Activated CD4-positive, alpha-beta memory T cell treated with anti-CD3 and anti-CD28 coated beads for 36 hours (primary cell): ENCODE data around the gene LRRIQ1. TPM values are rescaled to one million over a fixed set of nuclear protein-coding genes. Genes with fewer than 3 reads are reported as not detected.

Experiments used
- CTCF ChIA-PET: fragments of 350-600 bp; sonication (Branson Sonifier 250); formaldehyde crosslinking; loops from one replicate; lab custom pipeline; 2021; ENCODE audit warnings: antibody characterized with exemption, inconsistent platforms; lab: Charles Lee
- POLR2A ChIA-PET: fragments of 350-600 bp; sonication (Branson Sonifier 250); formaldehyde crosslinking; loops from one replicate; lab custom pipeline; 2021; ENCODE audit warnings: antibody characterized with exemption; lab: Charles Lee
- DNase-seq: peaks from one replicate; pipeline ENCODE4 v3.0.0-alpha.2; 2020
- H3K27ac Mint-ChIP-seq: one replicate; pipeline ENCODE4 v1.8.0; 2021; ENCODE audit warnings: mixed read lengths
- H3K27me3 Mint-ChIP-seq: one replicate; pipeline ENCODE4 v1.8.0; 2021; ENCODE audit warnings: mixed read lengths
- H3K36me3 Mint-ChIP-seq: one replicate; pipeline ENCODE4 v1.8.0; 2021; ENCODE audit warnings: mixed read lengths
- H3K4me1 Mint-ChIP-seq: one replicate; pipeline ENCODE4 v1.8.0; 2021; ENCODE audit warnings: low read depth, mixed read lengths
- H3K4me3 Mint-ChIP-seq: one replicate; pipeline ENCODE4 v1.8.0; 2021; ENCODE audit warnings: mild to moderate bottlenecking, mixed read lengths
- H3K9me3 Mint-ChIP-seq: one replicate; pipeline ENCODE4 v1.8.0; 2021; ENCODE audit warnings: mixed read lengths
- intact Hi-C: fragments of 100-400 bp; cut with micrococcal nuclease; formaldehyde crosslinking; loops from one replicate; pipeline ENCODE4 v1.15.1; 2023
- total RNA-seq, 2 experiments: library from RNA; stranded (reverse); gene quantifications; one replicate each; pipeline ENCODE4 v1.2.3, GENCODE V29; 2021

Gene LRRIQ1
- total RNA-seq, 2 experiments from 2014 or later = not detected

GRCh38 chr12:85277900-85278597 lies 241.9 kb downstream of the LRRIQ1 start:
- POLR2A ChIA-PET = no interaction called here
- peaks cover 1% of the 10 kb centered on the region for H3K36me3 Mint-ChIP-seq
- H3K27me3 Mint-ChIP-seq = peaks cover 61% of the 10 kb centered on the region
- peaks cover 3% of the 10 kb centered on the region for H3K9me3 Mint-ChIP-seq
- H3K27ac Mint-ChIP-seq = no peak overlapping the region
- H3K4me1 Mint-ChIP-seq = peaks cover 7% of the 10 kb centered on the region
- CTCF ChIA-PET = no interaction called here
- intact Hi-C loops = loop anchor here (10.0 kb wide), 1 partner anchor 363 kb away; the partner anchor contains the start of gene SLC6A15
- H3K4me3 Mint-ChIP-seq = no peak overlapping the region
- DNase-seq = no peak

GRCh38 chr12:85278598-85279448 lies 242.7 kb downstream of the LRRIQ1 start:
- Mint-ChIP-seq H3K27ac (no peak overlapping the region), H3K36me3 (peaks cover 1% of the 10 kb centered on the region), H3K4me1 (peaks cover 7% of the 10 kb centered on the region), H3K27me3 (peaks cover 58% of the 10 kb centered on the region), H3K4me3 (no peak overlapping the region), H3K9me3 (peaks cover 3% of the 10 kb centered on the region)
- intact Hi-C loops = loop anchor here (10.0 kb wide), 1 partner anchor 364 kb away; the partner anchor contains the start of gene SLC6A15
- ChIA-PET CTCF (no interaction called here), POLR2A (no interaction called here)
- DNase-seq = no peak

- no peak overlapping the region for H3K27ac Mint-ChIP-seq
- DNase-seq = no peak
- H3K9me3 Mint-ChIP-seq = peaks cover 2% of the 10 kb centered on the region
- H3K27me3 Mint-ChIP-seq = peaks cover 51% of the 10 kb centered on the region
- ChIA-PET CTCF (no interaction called here), POLR2A (no interaction called here)
- H3K36me3 Mint-ChIP-seq = no peaks in the 10 kb centered on the region
- no peak overlapping the region for H3K4me3 Mint-ChIP-seq
- H3K4me1 Mint-ChIP-seq = peaks cover 7% of the 10 kb centered on the region
- intact Hi-C loops = loop anchor here (10.0 kb wide), 1 partner anchor 365 kb away; the partner anchor contains the start of gene SLC6A15
Measured at GRCh38 chr12:85279449-85280164, 243.5 kb downstream of the LRRIQ1 start.

GRCh38 chr12:85280165-85280983 lies 244.2 kb downstream of the LRRIQ1 start, which contains the start of gene ALX1:
ALX1 (plus strand) TSS chr12:85280220; CDS start chr12:85280262, 42 bp downstream.
- H3K27ac Mint-ChIP-seq = no peak within 1 kb of the TSS

GRCh38 chr12:85280984-85281630 lies 245.0 kb downstream of the LRRIQ1 start:
- ChIA-PET CTCF (no interaction called here), POLR2A (no interaction called here)
- H3K27me3 Mint-ChIP-seq = peaks cover 47% of the 10 kb centered on the region
- H3K9me3 Mint-ChIP-seq = no peaks in the 10 kb centered on the region
- peak overlapping the region; percentile 33 for H3K4me3 Mint-ChIP-seq
- H3K36me3 Mint-ChIP-seq = no peaks in the 10 kb centered on the region
- H3K27ac Mint-ChIP-seq = no peak overlapping the region
- peaks cover 7% of the 10 kb centered on the region for H3K4me1 Mint-ChIP-seq
- no peak for DNase-seq
- intact Hi-C loops = no loop called here

More at GRCh38 chr12:85280165-85280983, 244.2 kb downstream of the LRRIQ1 start, which contains the start of gene ALX1:
- ChIA-PET POLR2A (no interaction called here), CTCF (no interaction called here)
- peaks cover 7% of the 10 kb centered on the region for H3K4me1 Mint-ChIP-seq
- peak within 1 kb of the TSS; percentile 33 for H3K4me3 Mint-ChIP-seq
- H3K9me3 Mint-ChIP-seq = peaks cover 2% of the 10 kb centered on the region
- intact Hi-C loops = no loop called here
- DNase-seq = no peak
- H3K27me3 Mint-ChIP-seq = peaks cover 50% of the 10 kb centered on the region
- H3K36me3 Mint-ChIP-seq = no peaks in the 10 kb centered on the region

GRCh38 chr12:85281636-85282312 lies 245.6 kb downstream of the LRRIQ1 start:
- Mint-ChIP-seq H3K36me3 (no peaks in the 10 kb centered on the region), H3K27ac (no peak overlapping the region), H3K4me3 (no peak overlapping the region), H3K9me3 (no peaks in the 10 kb centered on the region), H3K27me3 (peaks cover 43% of the 10 kb centered on the region), H3K4me1 (peaks cover 7% of the 10 kb centered on the region)
- ChIA-PET POLR2A (no interaction called here), CTCF (no interaction called here)
- DNase-seq = no peak
- intact Hi-C loops = no loop called here

- Mint-ChIP-seq H3K9me3 (no peaks in the 10 kb centered on the region), H3K4me3 (no peak overlapping the region), H3K36me3 (no peaks in the 10 kb centered on the region), H3K27ac (no peak overlapping the region), H3K27me3 (peaks cover 29% of the 10 kb centered on the region), H3K4me1 (peaks cover 7% of the 10 kb centered on the region)
- POLR2A ChIA-PET = no interaction called here
- intact Hi-C loops = no loop called here
- CTCF ChIA-PET = no interaction called here
- no peak for DNase-seq
Measured at GRCh38 chr12:85283560-85283959, 247.4 kb downstream of the LRRIQ1 start.

Other genes with a start within 250 kb of the LRRIQ1 start
- under 1 TPM; 0.12 to 0.17 TPM for gene SLC6A15, start 123.6 kb upstream of the LRRIQ1 start, total RNA-seq
- not detected for gene TSPAN19, start 74 bp upstream of the LRRIQ1 start, total RNA-seq
- not detected for gene ALX1, start 243.9 kb downstream of the LRRIQ1 start, total RNA-seq